ENCODE data around the gene PLA2G10. TPM values are rescaled to one million over a fixed set of nuclear protein-coding genes. Genes with fewer than 3 reads are reported as not detected.
A peak's percentile ranks its signal among the peaks of the same experiment; 100 is the strongest.

The PLA2G10 gene
- total and polyA plus RNA-seq, 9 of the 15 experiments (the other 6 are each of a cell fraction or from before 2014, with no cell fraction given) = not detected

- peak; percentile 46; the same call in 1 of the 2 replicates for TF ChIP-seq HMGXB4 (CRISPR knock-in tag; IDR thresholded peaks at IDR 0.05)
- peak; percentile 44 for TF ChIP-seq HMGN3 (IDR thresholded peaks at IDR 0.05; ENCODE audit: borderline replicate concordance, extremely low read depth, insufficient read length, low read depth, low read length)
- TF ChIP-seq BDP1 (IDR thresholded peaks at IDR 0.05; ENCODE audit: insufficient read depth, insufficient read length) = no peak
- no peak for TF ChIP-seq SMAD1 (IDR thresholded peaks at IDR 0.05; ENCODE audit: low read depth, low read length, partially characterized antibody)
- no peak for TF ChIP-seq NR2F6 (CRISPR knock-in tag; IDR thresholded peaks at IDR 0.05)
- TF ChIP-seq XRCC5 (IDR thresholded peaks at IDR 0.05; ENCODE audit: low read depth, low read length) = 0 out of 2 replicates have a peak, but pooled peaks have one; percentile 50
- no peak for TF ChIP-seq ZNF512 (tag; IDR thresholded peaks at IDR 0.05)
- 0 out of 4 replicates have a peak, but pooled peaks of 1 of the 2 experiments have one; percentile 45 for TF ChIP-seq ZNF639 (CRISPR knock-in tag; conservative IDR thresholded peaks at IDR 0.05 in 1 of 2, IDR thresholded peaks at IDR 0.05 in 1 of 2)
- TF ChIP-seq SOX6 (IDR thresholded peaks at IDR 0.05) = peak; percentile 64; the same call in 1 of the 2 replicates
- TF ChIP-seq TBP (optimal IDR thresholded peaks at IDR 0.05; ENCODE audit: low read depth, low read length) = peak; percentile 98
- no peak for TF ChIP-seq SREBF2 (CRISPR knock-in tag; IDR thresholded peaks at IDR 0.05)
- TF ChIP-seq NKRF (IDR thresholded peaks at IDR 0.05; ENCODE audit: borderline replicate concordance) = peak; percentile 79
- peak; percentile 69 for TF ChIP-seq POLR2A (conservative IDR thresholded peaks at IDR 0.05)
- TF ChIP-seq CREM (IDR thresholded peaks at IDR 0.05; ENCODE audit: low read depth) = peak; percentile 63; the same call in 1 of the 2 replicates
- TF ChIP-seq PML (IDR thresholded peaks at IDR 0.05; ENCODE audit: low read length) = peak; percentile 96; the same call in 1 of the 2 replicates
- no peak for TF ChIP-seq JUNB (CRISPR knock-in tag; conservative IDR thresholded peaks at IDR 0.05)
- peak; percentile 92 for TF ChIP-seq TAF9B (IDR thresholded peaks at IDR 0.05; ENCODE audit: partially characterized antibody)
- TF ChIP-seq E2F3 (CRISPR knock-in tag; IDR thresholded peaks at IDR 0.05) = peak; percentile 71; the same call in 1 of the 2 replicates
- TF ChIP-seq NONO (IDR thresholded peaks at IDR 0.05; ENCODE audit: low read depth in 2 of 2, low read length in 1 of 2) = no peak; a peak in 1 of 4 replicates
These were observed 61.2 kb downstream of the PLA2G10 start, which contains the start of gene BFAR (continued) for GRCh38 chr16:14632693-14633569.
